GM12892 (cell line): ENCODE data around the gene ELOVL2.

Experiments
- POLR2A ChIP-seq: IDR thresholded peaks from 2 replicates; pipeline ENCODE4 v1.6.1; 2011; ENCODE audit warnings: low read depth, low read length, control low read depth
- POLR2AphosphoS5 ChIP-seq: IDR thresholded peaks from 2 replicates; pipeline ENCODE4 v1.6.1; 2011; ENCODE audit warnings: low read depth, low read length, control low read depth

GRCh38 chr6:11036977-11037430 lies 7.1 kb downstream of the ELOVL2 start:
- no peak for TF ChIP-seq POLR2AphosphoS5
- no peak for TF ChIP-seq POLR2A
